OCI-LY1 (cell line): ENCODE measurements around the gene INPP5J.
"Not testable (repeated sequence)": the region's sequence is repeated elsewhere in the genome, so short reads cannot be mapped to it uniquely, and the experiment has no call there.

Source experiments
- H2AFZ ChIP-seq: fragments of 200-600 bp; sonication (generic), shearing (Covaris generic); 2 replicates; pipeline ENCODE4 v1.6.0; 2014; ENCODE audit warnings: antibody characterized with exemption, mild to moderate bottlenecking, low read length
- H3F3A ChIP-seq: fragments of 200-600 bp; sonication (generic), shearing (Covaris generic); 2 replicates; pipeline ENCODE4 v1.6.0; 2014; ENCODE audit warnings: mild to moderate bottlenecking, antibody characterized with exemption, low read length, moderate library complexity; ENCODE audit not compliant: insufficient read depth
- H3K27ac ChIP-seq: fragments of 200-600 bp; sonication (generic); 2 replicates; pipeline ENCODE4 v1.5.1; 2014; ENCODE audit warnings: low read length, mixed run types, mild to moderate bottlenecking, low read depth; ENCODE audit not compliant: poor library complexity, severe bottlenecking
- H3K27me3 ChIP-seq: fragments of 200-600 bp; sonication (generic); 2 replicates; pipeline ENCODE4 v1.6.0; 2014; ENCODE audit warnings: antibody characterized with exemption, mild to moderate bottlenecking, low read length, moderate library complexity; ENCODE audit not compliant: insufficient read depth
- H3K36me3 ChIP-seq: fragments of 200-600 bp; sonication (generic); 2 replicates; pipeline ENCODE4 v1.6.1; 2014; ENCODE audit warnings: mild to moderate bottlenecking, antibody characterized with exemption, low read length, moderate library complexity, mixed read lengths; ENCODE audit not compliant: insufficient read depth
- H3K4me1 ChIP-seq: fragments of 200-600 bp; sonication (generic); 2 replicates; pipeline ENCODE4 v1.5.1; 2014; ENCODE audit warnings: mild to moderate bottlenecking, low read length, moderate library complexity; ENCODE audit not compliant: insufficient read depth, severe bottlenecking
- H3K4me2 ChIP-seq: fragments of 200-600 bp; sonication (generic), shearing (Covaris generic); 2 replicates; pipeline ENCODE4 v1.6.1; 2014; ENCODE audit warnings: low read length
- H3K4me3 ChIP-seq: fragments of 200-600 bp; sonication (generic); 2 replicates; pipeline ENCODE4 v1.5.1; 2014; ENCODE audit warnings: low read length, low read depth, mild to moderate bottlenecking, mixed read lengths; ENCODE audit not compliant: poor library complexity, severe bottlenecking
- H3K79me2 ChIP-seq: fragments of 200-600 bp; shearing (Covaris generic); 2 replicates; pipeline ENCODE4 v1.6.1; 2016; ENCODE audit warnings: mixed run types, low read length, mixed read lengths; ENCODE audit not compliant: insufficient read depth
- H3K9ac ChIP-seq: fragments of 200-600 bp; sonication (generic), shearing (Covaris generic); 2 replicates; pipeline ENCODE4 v1.6.1; 2014; ENCODE audit warnings: mild to moderate bottlenecking, low read length, mixed read lengths
- H3K9me2 ChIP-seq: fragments of 200-600 bp; sonication (generic), shearing (Covaris generic); 2 replicates; pipeline ENCODE4 v1.6.1; 2014; ENCODE audit warnings: low read depth, mild to moderate bottlenecking, low read length, mixed read lengths
- H3K9me3 ChIP-seq: fragments of 200-600 bp; shearing (Covaris generic); 2 replicates; pipeline ENCODE4 v1.6.1; 2014; ENCODE audit warnings: low read length, mixed read lengths
- H4K20me1 ChIP-seq: fragments of 200-600 bp; sonication (generic), shearing (Covaris generic); 2 replicates; pipeline ENCODE4 v1.6.0; 2016; ENCODE audit warnings: mild to moderate bottlenecking, low read length; ENCODE audit not compliant: insufficient read depth
- EZH2 ChIP-seq: fragments of 200-600 bp; sonication (generic), shearing (Covaris generic); IDR thresholded peaks from 2 replicates; pipeline ENCODE4 v1.8.0; 2017; ENCODE audit warnings: borderline replicate concordance, mixed run types, mild to moderate bottlenecking, antibody characterized with exemption, low read length, moderate library complexity, mixed read lengths
- TF ChIP-seq, protein P1 (sequence below): fragments of 200-600 bp; sonication (generic), shearing (Covaris generic); IDR thresholded peaks from 2 replicates; pipeline ENCODE4 v1.5.1; 2017; ENCODE audit warnings: mild to moderate bottlenecking, antibody characterized with exemption, low read length, moderate library complexity, mixed read lengths

Gene INPP5J

DNA sequence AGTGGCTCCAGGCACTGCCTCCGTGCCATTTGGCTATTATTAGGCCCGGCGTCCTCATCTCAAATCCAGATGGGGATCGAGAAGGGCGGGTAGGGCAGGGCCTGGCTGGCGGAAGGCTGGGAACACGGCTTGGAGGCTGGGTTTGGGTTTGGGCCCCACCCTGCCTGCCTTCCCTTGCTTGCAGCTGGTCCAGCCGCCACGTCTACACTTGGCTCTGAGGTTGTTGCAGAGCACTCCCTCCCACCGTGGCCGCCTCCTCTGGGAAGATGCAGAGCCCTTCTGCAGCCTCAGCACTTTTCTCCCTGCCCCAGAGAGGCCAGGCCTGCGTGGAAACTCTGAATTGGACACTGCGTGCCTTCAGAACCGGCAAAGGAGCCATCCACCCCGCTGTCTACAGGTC is 46.8 kb upstream of the INPP5J start:
- H3K9me3 ChIP-seq, result no peaks in the 10 kb centered on the region
- peaks cover 15% of the 10 kb centered on the region for H3K4me1 ChIP-seq
- H4K20me1 ChIP-seq, result no peaks in the 10 kb centered on the region
- H3K4me3 ChIP-seq, result no peak overlapping the region
- H3K79me2 ChIP-seq, result no peaks in the 10 kb centered on the region
- H3K4me2 ChIP-seq, result no peak overlapping the region
- H3K9ac ChIP-seq, result no peak overlapping the region
- no peaks in the 10 kb centered on the region for H3K9me2 ChIP-seq
- H3K36me3 ChIP-seq, result no peaks in the 10 kb centered on the region
- H2AFZ ChIP-seq, result no peak overlapping the region
- no peak overlapping the region for H3K27ac ChIP-seq
- H3F3A ChIP-seq, result no peaks in the 10 kb centered on the region
- H3K27me3 ChIP-seq, result no peaks in the 10 kb centered on the region
- TF ChIP-seq, protein P1, sequence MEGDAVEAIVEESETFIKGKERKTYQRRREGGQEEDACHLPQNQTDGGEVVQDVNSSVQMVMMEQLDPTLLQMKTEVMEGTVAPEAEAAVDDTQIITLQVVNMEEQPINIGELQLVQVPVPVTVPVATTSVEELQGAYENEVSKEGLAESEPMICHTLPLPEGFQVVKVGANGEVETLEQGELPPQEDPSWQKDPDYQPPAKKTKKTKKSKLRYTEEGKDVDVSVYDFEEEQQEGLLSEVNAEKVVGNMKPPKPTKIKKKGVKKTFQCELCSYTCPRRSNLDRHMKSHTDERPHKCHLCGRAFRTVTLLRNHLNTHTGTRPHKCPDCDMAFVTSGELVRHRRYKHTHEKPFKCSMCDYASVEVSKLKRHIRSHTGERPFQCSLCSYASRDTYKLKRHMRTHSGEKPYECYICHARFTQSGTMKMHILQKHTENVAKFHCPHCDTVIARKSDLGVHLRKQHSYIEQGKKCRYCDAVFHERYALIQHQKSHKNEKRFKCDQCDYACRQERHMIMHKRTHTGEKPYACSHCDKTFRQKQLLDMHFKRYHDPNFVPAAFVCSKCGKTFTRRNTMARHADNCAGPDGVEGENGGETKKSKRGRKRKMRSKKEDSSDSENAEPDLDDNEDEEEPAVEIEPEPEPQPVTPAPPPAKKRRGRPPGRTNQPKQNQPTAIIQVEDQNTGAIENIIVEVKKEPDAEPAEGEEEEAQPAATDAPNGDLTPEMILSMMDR, result no peak
- no peak for TF ChIP-seq EZH2

DNA sequence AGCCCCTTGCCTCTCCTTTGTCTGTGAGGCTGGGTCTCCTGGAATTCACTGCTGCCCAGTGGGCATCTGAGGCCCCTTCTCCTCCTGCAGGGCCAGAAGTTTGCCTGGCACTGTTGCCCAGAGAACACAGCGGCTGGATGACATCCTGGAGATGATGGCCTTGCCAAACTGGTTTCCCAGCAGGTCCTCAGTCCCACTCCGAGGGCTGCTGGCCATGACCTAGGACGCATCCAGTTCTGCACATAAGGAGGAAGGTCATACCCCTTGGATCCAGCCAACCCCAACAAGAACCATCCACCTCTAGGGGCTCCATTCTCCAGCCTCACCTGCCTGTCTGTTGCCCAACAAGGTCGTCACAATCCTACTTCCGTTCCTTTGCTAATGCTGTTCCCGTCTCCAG is 45.1 kb upstream of the INPP5J start:
- H3K4me3 ChIP-seq, result no peak overlapping the region
- no peaks in the 10 kb centered on the region for H3K9me3 ChIP-seq
- no peaks in the 10 kb centered on the region for H3K27me3 ChIP-seq
- no peak overlapping the region for H3K27ac ChIP-seq
- no peaks in the 10 kb centered on the region for H3K79me2 ChIP-seq
- no peak overlapping the region for H3K4me2 ChIP-seq
- no peaks in the 10 kb centered on the region for H3K36me3 ChIP-seq
- TF ChIP-seq EZH2, result no peak
- TF ChIP-seq, protein P1, result no peak
- H3K9ac ChIP-seq, result no peak overlapping the region
- H3K4me1 ChIP-seq, result peaks cover 29% of the 10 kb centered on the region
- H3F3A ChIP-seq, result no peaks in the 10 kb centered on the region
- H3K9me2 ChIP-seq, result no peaks in the 10 kb centered on the region
- H2AFZ ChIP-seq, result no peak overlapping the region
- H4K20me1 ChIP-seq, result no peaks in the 10 kb centered on the region

DNA sequence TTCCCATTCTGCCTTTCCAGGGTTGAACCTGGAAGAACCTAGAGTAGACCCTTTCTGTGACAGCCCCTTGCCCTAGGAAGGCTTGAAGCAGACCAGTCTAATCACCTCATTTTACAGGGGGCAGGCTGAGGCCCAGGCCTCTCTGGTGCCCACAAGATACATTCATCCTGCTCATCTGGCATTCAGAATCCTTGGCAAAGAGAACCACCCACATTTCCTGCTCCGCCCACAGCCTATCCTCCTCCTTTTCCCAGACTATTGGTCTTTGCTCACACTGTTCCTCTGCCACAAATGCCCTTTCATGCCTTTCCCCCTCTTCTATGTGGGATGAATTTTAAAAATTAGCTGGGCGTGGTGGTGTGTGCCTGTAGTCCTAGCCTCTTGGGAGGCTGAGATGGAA is 44.4 kb upstream of the INPP5J start:
- H3K4me3 ChIP-seq, H3K79me2 ChIP-seq, H3K4me2 ChIP-seq, H3K9me3 ChIP-seq, H3K27me3 ChIP-seq, H3K9ac ChIP-seq, H3K36me3 ChIP-seq, H3F3A ChIP-seq, H2AFZ ChIP-seq, H4K20me1 ChIP-seq, H3K9me2 ChIP-seq, H3K27ac ChIP-seq: not testable (repeated sequence)
- peaks cover 36% of the 10 kb centered on the region for H3K4me1 ChIP-seq

DNA sequence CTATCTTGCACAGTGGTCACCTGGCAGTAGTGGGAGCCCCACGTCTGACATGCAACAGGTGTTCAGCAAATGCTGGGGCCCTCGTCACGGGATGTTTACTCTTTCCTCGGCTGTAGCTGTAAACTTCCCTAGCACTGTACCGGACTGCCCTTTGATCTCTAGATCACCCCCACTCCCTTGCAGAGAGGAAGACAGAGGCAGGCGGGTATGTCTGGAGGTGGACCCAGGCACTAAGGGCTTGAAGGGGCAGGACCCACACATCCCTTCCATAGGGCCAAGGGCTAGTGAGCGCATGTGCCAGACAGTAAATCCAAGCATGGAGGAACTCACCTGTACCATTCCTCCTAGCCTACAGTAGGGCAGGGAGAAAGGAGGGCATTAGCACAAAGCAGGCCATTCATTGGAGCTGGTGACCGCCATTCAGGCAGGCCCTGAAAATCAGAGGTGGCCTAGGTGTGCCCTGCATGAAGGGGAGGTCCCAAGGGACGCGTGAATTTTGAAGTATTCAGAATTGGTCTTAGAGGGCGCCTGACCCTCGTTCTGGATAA is 43.6 kb upstream of the INPP5J start:
- Histone ChIP-seq H3K9me3 (no peaks in the 10 kb centered on the region), H3K9ac (no peak overlapping the region), H3K4me3 (no peak overlapping the region), H3K27ac (no peak overlapping the region), H3K9me2 (no peaks in the 10 kb centered on the region), H3K79me2 (no peaks in the 10 kb centered on the region), H3K27me3 (no peaks in the 10 kb centered on the region), H3K36me3 (no peaks in the 10 kb centered on the region), H3F3A (no peaks in the 10 kb centered on the region), H3K4me2 (no peak overlapping the region), H4K20me1 (no peaks in the 10 kb centered on the region), H2AFZ (no peak overlapping the region), H3K4me1 (peaks cover 44% of the 10 kb centered on the region)
- no peak for TF ChIP-seq EZH2
- TF ChIP-seq, protein P1, result no peak
